Measurements from ENCODE around the gene GPR15.

Gene GPR15

DNA sequence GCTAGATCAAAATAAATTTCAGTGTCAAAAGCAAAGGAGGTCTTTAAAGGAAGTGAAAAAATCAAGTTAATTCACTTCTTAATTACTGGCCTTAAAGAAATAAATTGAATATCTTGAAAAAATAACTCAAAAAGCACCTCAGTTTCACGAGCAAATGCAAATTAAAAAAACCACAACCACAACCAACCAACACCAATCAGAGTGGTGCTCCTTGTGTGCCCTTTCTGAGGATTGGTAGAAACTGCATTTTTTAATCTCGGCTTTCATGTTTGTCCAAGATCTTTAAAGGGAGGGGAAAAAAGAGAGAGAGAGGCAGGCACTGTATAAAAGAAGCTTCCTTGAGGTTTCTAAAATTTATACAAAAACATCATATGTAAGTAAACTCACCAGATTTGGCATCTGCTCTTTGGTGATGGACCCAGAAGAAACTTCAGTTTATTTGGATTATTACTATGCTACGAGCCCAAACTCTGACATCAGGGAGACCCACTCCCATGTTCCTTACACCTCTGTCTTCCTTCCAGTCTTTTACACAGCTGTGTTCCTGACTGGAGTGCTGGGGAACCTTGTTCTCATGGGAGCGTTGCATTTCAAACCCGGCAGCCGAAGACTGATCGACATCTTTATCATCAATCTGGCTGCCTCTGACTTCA is at the start of gene GPR15:
TSS of gene GPR15 (plus strand) at position 357 of the 653 bp plus-strand sequence. CDS start at position 413, 56 bp downstream.
- TF ChIP-seq, protein P1, sequence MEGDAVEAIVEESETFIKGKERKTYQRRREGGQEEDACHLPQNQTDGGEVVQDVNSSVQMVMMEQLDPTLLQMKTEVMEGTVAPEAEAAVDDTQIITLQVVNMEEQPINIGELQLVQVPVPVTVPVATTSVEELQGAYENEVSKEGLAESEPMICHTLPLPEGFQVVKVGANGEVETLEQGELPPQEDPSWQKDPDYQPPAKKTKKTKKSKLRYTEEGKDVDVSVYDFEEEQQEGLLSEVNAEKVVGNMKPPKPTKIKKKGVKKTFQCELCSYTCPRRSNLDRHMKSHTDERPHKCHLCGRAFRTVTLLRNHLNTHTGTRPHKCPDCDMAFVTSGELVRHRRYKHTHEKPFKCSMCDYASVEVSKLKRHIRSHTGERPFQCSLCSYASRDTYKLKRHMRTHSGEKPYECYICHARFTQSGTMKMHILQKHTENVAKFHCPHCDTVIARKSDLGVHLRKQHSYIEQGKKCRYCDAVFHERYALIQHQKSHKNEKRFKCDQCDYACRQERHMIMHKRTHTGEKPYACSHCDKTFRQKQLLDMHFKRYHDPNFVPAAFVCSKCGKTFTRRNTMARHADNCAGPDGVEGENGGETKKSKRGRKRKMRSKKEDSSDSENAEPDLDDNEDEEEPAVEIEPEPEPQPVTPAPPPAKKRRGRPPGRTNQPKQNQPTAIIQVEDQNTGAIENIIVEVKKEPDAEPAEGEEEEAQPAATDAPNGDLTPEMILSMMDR (IDR thresholded peaks at IDR 0.05): no peak

DNA sequence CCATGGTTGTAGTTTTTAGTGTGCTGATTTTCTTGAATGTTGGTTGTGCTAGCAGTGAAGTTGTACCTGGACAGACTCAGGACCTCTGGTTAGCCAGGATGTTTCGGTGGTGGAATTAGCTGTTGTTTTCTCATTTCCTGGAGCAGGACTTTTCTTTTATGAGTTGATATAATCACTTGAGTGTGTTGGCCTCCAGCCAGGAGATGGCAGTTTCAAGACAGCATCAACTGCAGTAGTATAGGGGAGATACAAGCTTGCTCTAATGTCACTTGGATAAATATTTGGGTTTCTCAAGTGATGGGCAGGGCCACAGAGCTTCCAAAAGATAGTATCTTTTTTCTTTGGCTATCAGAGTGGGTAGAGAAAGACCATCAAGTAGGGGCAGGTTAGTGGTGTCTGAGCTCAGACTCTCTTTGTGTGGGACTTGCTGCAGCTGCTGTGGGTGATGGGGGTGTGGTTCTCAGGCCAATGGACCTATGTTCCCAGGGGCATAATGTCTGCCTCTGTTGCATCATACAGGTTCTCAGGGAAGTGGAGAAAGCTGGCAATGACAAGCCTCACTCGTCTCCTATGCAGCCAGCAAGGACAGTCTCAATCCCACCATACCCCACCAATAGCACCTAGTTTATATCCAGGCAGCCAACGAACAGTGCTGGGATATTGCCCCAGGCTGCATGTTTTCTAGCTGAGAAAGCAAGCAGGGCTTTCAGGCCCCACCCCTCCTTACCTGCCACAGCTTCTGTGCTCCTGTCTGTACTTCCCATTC is 48.9 kb upstream of the GPR15 start:
- TF ChIP-seq, protein P1 (IDR thresholded peaks at IDR 0.05): no peak

DNA sequence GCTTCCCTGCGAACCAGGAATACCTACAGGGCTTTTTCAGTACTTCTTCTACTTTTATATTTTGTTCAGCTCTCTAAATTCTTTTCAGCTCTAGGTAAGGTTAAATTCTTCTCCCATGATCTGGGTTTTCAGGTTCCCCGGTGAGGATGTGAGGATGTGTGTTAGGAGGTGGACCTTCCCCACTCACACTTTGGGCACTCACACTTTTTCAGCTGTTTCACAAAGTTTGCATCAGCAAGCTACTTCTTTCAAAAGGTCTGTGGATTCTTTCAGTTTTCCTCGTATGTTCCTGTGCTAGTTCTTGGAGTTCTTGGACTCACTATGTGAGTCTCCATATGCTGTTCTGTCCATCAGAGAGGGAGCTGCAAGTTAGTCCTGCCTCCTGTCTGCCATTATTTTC is 48.2 kb upstream of the GPR15 start:
- TF ChIP-seq, protein P1 (IDR thresholded peaks at IDR 0.05): no peak

DNA sequence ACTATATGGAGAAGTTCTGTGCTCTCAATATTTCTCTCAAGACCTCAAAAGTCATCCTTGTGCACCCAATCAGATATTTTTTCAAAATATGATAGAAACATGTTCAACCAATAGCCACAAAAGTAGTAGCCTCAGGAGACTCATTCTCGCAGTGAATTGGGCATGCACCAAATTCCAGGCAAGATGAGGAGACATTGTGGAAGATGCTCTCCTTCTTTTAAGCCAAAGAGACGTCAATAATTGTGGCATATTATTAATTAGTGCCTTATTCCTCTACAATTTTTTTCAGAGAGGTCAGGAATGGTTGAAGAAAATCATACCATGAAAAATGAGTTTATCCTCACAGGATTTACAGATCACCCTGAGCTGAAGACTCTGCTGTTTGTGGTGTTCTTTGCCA is 34.4 kb upstream of the GPR15 start, which contains the start of gene OR5K2:
TSS of gene OR5K2 (plus strand) at position 301 of the 400 bp plus-strand sequence. CDS start at position 301, 0 bp downstream.
- TF ChIP-seq, protein P1 (IDR thresholded peaks at IDR 0.05): no peak

DNA sequence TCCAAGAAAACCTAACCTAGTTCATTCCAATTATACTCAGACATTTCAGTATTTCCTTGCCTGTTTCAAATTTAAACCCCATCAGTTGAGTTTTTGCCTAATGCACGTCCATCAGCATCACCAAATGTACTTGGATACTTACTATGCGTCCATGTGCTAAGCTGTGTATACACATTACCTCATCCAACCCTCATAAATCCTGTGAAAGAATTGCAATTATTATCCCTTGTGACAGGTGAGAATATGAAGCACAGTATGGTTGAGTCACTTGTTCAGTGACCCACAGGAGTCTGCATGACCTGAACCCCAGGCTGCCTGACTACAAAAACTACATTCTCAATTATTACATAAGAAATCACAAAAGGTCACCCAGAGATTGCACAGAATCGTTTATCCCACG is 31.8 kb upstream of the GPR15 start:
- TF ChIP-seq, protein P1 (IDR thresholded peaks at IDR 0.05): no peak

DNA sequence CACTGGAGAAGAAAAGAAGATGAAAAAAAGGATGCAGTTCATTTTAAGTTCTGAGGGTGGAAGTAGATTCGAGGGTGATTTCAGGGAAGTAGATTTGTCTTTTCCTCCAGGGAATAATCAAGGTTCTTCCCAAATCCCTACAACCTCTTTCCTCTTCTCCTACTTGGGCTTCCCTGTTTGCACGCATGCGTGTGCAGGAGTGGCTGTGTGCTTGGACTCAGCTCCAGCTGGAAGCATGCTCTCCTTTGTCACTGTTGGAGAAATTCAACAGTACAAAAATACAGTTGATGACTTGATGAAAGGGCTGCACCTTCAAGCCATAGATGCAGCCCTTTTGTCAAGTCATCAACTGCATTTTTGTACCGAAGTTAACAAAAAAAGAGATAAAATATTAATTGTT is 30.5 kb upstream of the GPR15 start:
- TF ChIP-seq, protein P1 (IDR thresholded peaks at IDR 0.05): no peak

DNA sequence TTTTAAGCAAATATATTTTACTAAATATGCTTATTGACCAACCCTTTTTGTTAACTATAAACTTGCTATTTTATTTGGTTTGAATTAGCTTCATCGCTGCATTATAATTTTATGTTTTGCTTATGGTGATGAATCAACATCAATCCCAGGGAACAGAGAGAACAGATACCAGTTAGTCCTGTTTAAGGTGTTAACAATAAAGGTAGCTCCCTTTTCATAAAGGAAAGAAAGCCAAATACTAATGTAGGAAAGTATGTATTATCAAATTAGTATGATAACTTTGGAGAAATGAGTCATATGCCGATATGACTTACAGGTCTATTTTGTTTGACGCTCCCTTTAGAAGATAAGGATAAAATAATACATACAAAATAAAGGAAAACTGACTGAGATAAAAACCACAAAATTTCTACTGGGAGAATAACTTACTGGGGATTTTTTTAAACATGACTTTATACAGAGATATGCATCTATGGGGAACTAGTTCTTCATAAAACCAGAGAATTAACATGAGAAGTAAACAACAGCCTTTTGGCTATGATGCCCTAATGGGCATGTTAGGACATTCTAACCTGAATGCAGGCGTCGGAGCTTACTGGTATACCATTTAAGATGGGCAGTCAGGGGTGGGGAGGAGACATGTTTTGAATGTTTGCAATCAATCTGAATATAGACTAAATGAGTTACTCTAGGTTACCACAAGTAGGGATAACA is 29.8 kb upstream of the GPR15 start:
- TF ChIP-seq, protein P1 (IDR thresholded peaks at IDR 0.05): no peak

All from LNCAP (cell line).